ENCODE data around the gene SERTAD4. TPM values are rescaled to one million over a fixed set of nuclear protein-coding genes. Genes with fewer than 3 reads are reported as not detected.
"Not testable (repeated sequence)": the region's sequence is repeated elsewhere in the genome, so short reads cannot be mapped to it uniquely, and the experiment has no call there.

The SERTAD4 gene
- 10 to 100 TPM in 1 of 2 donors, 1 to 10 TPM in 1; 4.5 to 14.6 TPM for total RNA-seq
- polyA plus RNA-seq, result 1 to 10 TPM; 3.7 to 4.3 TPM
- long read RNA-seq, donor 1, full-length matches to known transcripts, result 5 of 8 reads
- long read RNA-seq, donor 1, partial matches to known transcripts, result 1 of 8 reads
- long read RNA-seq, donor 1, other reads (novel, unspliced or antisense), result 2 of 8 reads
- long read RNA-seq, donor 2, full-length matches to known transcripts, result 10 of 13 reads
- long read RNA-seq, donor 2, partial matches to known transcripts, result 0 of 13 reads
- long read RNA-seq, donor 2, other reads (novel, unspliced or antisense), result 3 of 13 reads

GRCh38 chr1:210232511-210233215, at the start of gene SERTAD4:
Gene SERTAD4 (plus strand): TSS chr1:210232796. CDS start chr1:210237961, 5,165 bp downstream.
- Histone ChIP-seq H3K27ac (ENCODE audit: low read depth in 1 of 2, low read length in 2 of 2) (peak within 1 kb of the TSS; percentile 36 to 89), H3K4me1 (ENCODE audit: control insufficient read depth in 1 of 2, insufficient read depth in 2 of 2, low read length in 2 of 2) (no peaks in the 10 kb centered on the region), H3K9me3 (ENCODE audit: control insufficient read depth, low read length) (no peaks in the 10 kb centered on the region), H3K27me3 (ENCODE audit: control insufficient read depth in 1 of 2, insufficient read depth in 2 of 2, low read length in 1 of 2) (no peaks in the 10 kb centered on the region), H3K4me3 (ENCODE audit: low read length in 2 of 2) (peak within 1 kb of the TSS; percentile 80 to 97), H3K36me3 (ENCODE audit: control insufficient read depth in 1 of 2, insufficient read depth in 2 of 2, low read length in 1 of 2) (no peaks in the 10 kb centered on the region)
- ATAC-seq (ENCODE audit: low FRiP score) (no peak), DNase-seq (peak; percentile 55 to 75)
- WGBS, 2 donors, result 1% methylated on average over 56 to 81 of the region's 81 CpGs
- intact Hi-C loops (cut with DNase I), result loop anchor here (1.0 to 10.0 kb wide), 4 partner anchors 60 to 162 kb away; no protein-coding TSS in a partner anchor

GRCh38 chr1:210185063-210185462, 47.5 kb upstream of the SERTAD4 start:
- DNase-seq, result no peak
- intact Hi-C loops (cut with DNase I), result no loop called here
- 61 to 62% methylated on average over 2 of the region's 2 CpGs for WGBS, 2 donors
- H3K4me3 ChIP-seq (ENCODE audit: low read length in 2 of 2), result no peak overlapping the region
- no peak for ATAC-seq (ENCODE audit: low FRiP score)
- H3K4me1 ChIP-seq (ENCODE audit: control insufficient read depth in 1 of 2, insufficient read depth in 2 of 2, low read length in 2 of 2), result no peaks in the 10 kb centered on the region
- H3K27ac ChIP-seq (ENCODE audit: low read depth in 1 of 2, low read length in 2 of 2), result no peak overlapping the region
- H3K9me3 ChIP-seq (ENCODE audit: control insufficient read depth, low read length), result no peaks in the 10 kb centered on the region
- no peaks in the 10 kb centered on the region for H3K27me3 ChIP-seq (ENCODE audit: control insufficient read depth in 1 of 2, insufficient read depth in 2 of 2, low read length in 1 of 2)
- H3K36me3 ChIP-seq (ENCODE audit: control insufficient read depth in 1 of 2, insufficient read depth in 2 of 2, low read length in 1 of 2), result no peaks in the 10 kb centered on the region

GRCh38 chr1:210187849-210188606, 44.6 kb upstream of the SERTAD4 start:
- DNase-seq; H3K36me3 ChIP-seq (ENCODE audit: control insufficient read depth in 1 of 2, insufficient read depth in 2 of 2, low read length in 1 of 2); H3K4me3 ChIP-seq (ENCODE audit: low read length in 2 of 2); ATAC-seq (ENCODE audit: low FRiP score); H3K9me3 ChIP-seq (ENCODE audit: control insufficient read depth, low read length); H3K27ac ChIP-seq (ENCODE audit: low read depth in 1 of 2, low read length in 2 of 2); intact Hi-C loops (cut with DNase I); H3K27me3 ChIP-seq (ENCODE audit: control insufficient read depth in 1 of 2, insufficient read depth in 2 of 2, low read length in 1 of 2); H3K4me1 ChIP-seq (ENCODE audit: control insufficient read depth in 1 of 2, insufficient read depth in 2 of 2, low read length in 2 of 2): not testable (repeated sequence)
- WGBS, 2 donors, result 89 to 90% methylated on average over 18 of the region's 18 CpGs

- no peaks in the 10 kb centered on the region for H3K4me1 ChIP-seq (ENCODE audit: control insufficient read depth in 1 of 2, insufficient read depth in 2 of 2, low read length in 2 of 2)
- H3K4me3 ChIP-seq (ENCODE audit: low read length in 2 of 2), result no peak overlapping the region
- no peak for ATAC-seq (ENCODE audit: low FRiP score)
- no peak for DNase-seq
- intact Hi-C loops (cut with DNase I), result no loop called here
- H3K27me3 ChIP-seq (ENCODE audit: control insufficient read depth in 1 of 2, insufficient read depth in 2 of 2, low read length in 1 of 2), result no peaks in the 10 kb centered on the region
- peaks cover 2% of the 10 kb centered on the region for H3K9me3 ChIP-seq (ENCODE audit: control insufficient read depth, low read length)
- WGBS, 2 donors, result 92 to 93% methylated on average over 7 of the region's 7 CpGs
- no peak overlapping the region for H3K27ac ChIP-seq (ENCODE audit: low read depth in 1 of 2, low read length in 2 of 2)
- no peaks in the 10 kb centered on the region for H3K36me3 ChIP-seq (ENCODE audit: control insufficient read depth in 1 of 2, insufficient read depth in 2 of 2, low read length in 1 of 2)
Measured at GRCh38 chr1:210189426-210189825, 43.2 kb upstream of the SERTAD4 start.

GRCh38 chr1:210195635-210196160, 36.9 kb upstream of the SERTAD4 start:
- Histone ChIP-seq H3K4me3 (ENCODE audit: low read length in 2 of 2) (no peak overlapping the region), H3K4me1 (ENCODE audit: control insufficient read depth in 1 of 2, insufficient read depth in 2 of 2, low read length in 2 of 2) (no peaks in the 10 kb centered on the region), H3K27ac (ENCODE audit: low read depth in 1 of 2, low read length in 2 of 2) (no peak overlapping the region), H3K27me3 (ENCODE audit: control insufficient read depth in 1 of 2, insufficient read depth in 2 of 2, low read length in 1 of 2) (no peaks in the 10 kb centered on the region), H3K9me3 (ENCODE audit: control insufficient read depth, low read length) (peaks cover 4% of the 10 kb centered on the region), H3K36me3 (ENCODE audit: control insufficient read depth in 1 of 2, insufficient read depth in 2 of 2, low read length in 1 of 2) (no peaks in the 10 kb centered on the region)
- no peak for DNase-seq
- no peak for ATAC-seq (ENCODE audit: low FRiP score)
- intact Hi-C loops (cut with DNase I), result no loop called here
- 88 to 91% methylated on average over 8 of the region's 8 CpGs for WGBS, 2 donors

- H3K9me3 ChIP-seq (ENCODE audit: control insufficient read depth, low read length); ATAC-seq (ENCODE audit: low FRiP score); H3K36me3 ChIP-seq (ENCODE audit: control insufficient read depth in 1 of 2, insufficient read depth in 2 of 2, low read length in 1 of 2); H3K27ac ChIP-seq (ENCODE audit: low read depth in 1 of 2, low read length in 2 of 2); DNase-seq; H3K27me3 ChIP-seq (ENCODE audit: control insufficient read depth in 1 of 2, insufficient read depth in 2 of 2, low read length in 1 of 2); H3K4me1 ChIP-seq (ENCODE audit: control insufficient read depth in 1 of 2, insufficient read depth in 2 of 2, low read length in 2 of 2); intact Hi-C loops (cut with DNase I); H3K4me3 ChIP-seq (ENCODE audit: low read length in 2 of 2): not testable (repeated sequence)
- 77 to 82% methylated on average over 5 of the region's 5 CpGs for WGBS, 2 donors
Measured at GRCh38 chr1:210196266-210196665, 36.3 kb upstream of the SERTAD4 start.

- H3K27ac ChIP-seq (ENCODE audit: low read depth in 1 of 2, low read length in 2 of 2), result no peak overlapping the region
- H3K27me3 ChIP-seq (ENCODE audit: control insufficient read depth in 1 of 2, insufficient read depth in 2 of 2, low read length in 1 of 2), result no peaks in the 10 kb centered on the region
- peaks cover 4% of the 10 kb centered on the region for H3K9me3 ChIP-seq (ENCODE audit: control insufficient read depth, low read length)
- no peaks in the 10 kb centered on the region for H3K36me3 ChIP-seq (ENCODE audit: control insufficient read depth in 1 of 2, insufficient read depth in 2 of 2, low read length in 1 of 2)
- no peaks in the 10 kb centered on the region for H3K4me1 ChIP-seq (ENCODE audit: control insufficient read depth in 1 of 2, insufficient read depth in 2 of 2, low read length in 2 of 2)
- DNase-seq (no peak), ATAC-seq (ENCODE audit: low FRiP score) (no peak)
- intact Hi-C loops (cut with DNase I), result no loop called here
- no peak overlapping the region for H3K4me3 ChIP-seq (ENCODE audit: low read length in 2 of 2)
- WGBS, 2 donors, result 77 to 78% methylated on average over 3 of the region's 3 CpGs
Measured at GRCh38 chr1:210198840-210199239, 33.8 kb upstream of the SERTAD4 start.

GRCh38 chr1:210200124-210200736, 32.4 kb upstream of the SERTAD4 start:
- no peak overlapping the region for H3K27ac ChIP-seq (ENCODE audit: low read depth in 1 of 2, low read length in 2 of 2)
- DNase-seq (no peak), ATAC-seq (ENCODE audit: low FRiP score) (no peak)
- 56 to 70% methylated on average over 3 of the region's 3 CpGs for WGBS, 2 donors
- H3K4me1 ChIP-seq (ENCODE audit: control insufficient read depth in 1 of 2, insufficient read depth in 2 of 2, low read length in 2 of 2), result no peaks in the 10 kb centered on the region
- peaks cover 2% of the 10 kb centered on the region for H3K9me3 ChIP-seq (ENCODE audit: control insufficient read depth, low read length)
- H3K36me3 ChIP-seq (ENCODE audit: control insufficient read depth in 1 of 2, insufficient read depth in 2 of 2, low read length in 1 of 2), result no peaks in the 10 kb centered on the region
- intact Hi-C loops (cut with DNase I), result loop anchor here (2.0 to 10.0 kb wide), 3 partner anchors 111 to 205 kb away; no protein-coding TSS in a partner anchor
- no peaks in the 10 kb centered on the region for H3K27me3 ChIP-seq (ENCODE audit: control insufficient read depth in 1 of 2, insufficient read depth in 2 of 2, low read length in 1 of 2)
- no peak overlapping the region for H3K4me3 ChIP-seq (ENCODE audit: low read length in 2 of 2)

Data from aorta (tissue), 5 donors.